Neuron (in vitro differentiated cells): ENCODE data around the gene NTPCR.
"Not testable (repeated sequence)": the region's sequence is repeated elsewhere in the genome, so short reads cannot be mapped to it uniquely, and the experiment has no call there.

Experiments used
- H2AFZ ChIP-seq: one replicate; pipeline ENCODE4 v1.6.1; 2013; ENCODE audit warnings: low read depth, mild to moderate bottlenecking, inconsistent platforms, low read length, moderate library complexity
- H3K27me3 ChIP-seq: one replicate; pipeline ENCODE4 v1.6.1; 2013; ENCODE audit warnings: low read length; ENCODE audit not compliant: insufficient read depth
- H3K36me3 ChIP-seq: one replicate; pipeline ENCODE4 v1.6.1; 2013; ENCODE audit warnings: low read length; ENCODE audit not compliant: insufficient read depth
- H3K4me1 ChIP-seq: one replicate; pipeline ENCODE4 v1.6.1; 2013; ENCODE audit warnings: low read length; ENCODE audit not compliant: insufficient read depth
- H3K4me3 ChIP-seq: 2 replicates; pipeline ENCODE4 v1.5.1; 2013; ENCODE audit warnings: mild to moderate bottlenecking, low read length, moderate library complexity
- H3K9me3 ChIP-seq: one replicate; pipeline ENCODE4 v1.6.1; 2013; ENCODE audit warnings: low read length

NTPCR gene

GRCh38 chr1:232914271-232914670 is 36.1 kb upstream of the NTPCR start:
- H3K9me3 ChIP-seq, H3K4me1 ChIP-seq, H3K4me3 ChIP-seq, H3K36me3 ChIP-seq, H2AFZ ChIP-seq, H3K27me3 ChIP-seq: not testable (repeated sequence)

GRCh38 chr1:232915212-232915611 is 35.2 kb upstream of the NTPCR start:
- Histone ChIP-seq H3K9me3 (no peaks in the 10 kb centered on the region), H3K27me3 (no peaks in the 10 kb centered on the region), H3K36me3 (no peaks in the 10 kb centered on the region), H2AFZ (no peak overlapping the region), H3K4me1 (no peaks in the 10 kb centered on the region), H3K4me3 (no peak overlapping the region)

- no peak overlapping the region for H3K4me3 ChIP-seq
- no peaks in the 10 kb centered on the region for H3K4me1 ChIP-seq
These were observed 33.4 kb upstream of the NTPCR start for GRCh38 chr1:232917053-232917452.

GRCh38 chr1:232921381-232921780 is 29.0 kb upstream of the NTPCR start:
- Histone ChIP-seq H3K9me3 (no peaks in the 10 kb centered on the region), H3K27me3 (no peaks in the 10 kb centered on the region), H2AFZ (no peak overlapping the region), H3K36me3 (no peaks in the 10 kb centered on the region), H3K4me3 (no peak overlapping the region), H3K4me1 (peaks cover 23% of the 10 kb centered on the region)

More at GRCh38 chr1:232917053-232917452, 33.4 kb upstream of the NTPCR start:
- H3K9me3 ChIP-seq, result no peaks in the 10 kb centered on the region
- no peaks in the 10 kb centered on the region for H3K27me3 ChIP-seq
- no peaks in the 10 kb centered on the region for H3K36me3 ChIP-seq
- no peak overlapping the region for H2AFZ ChIP-seq

- Histone ChIP-seq H3K4me1 (peaks cover 25% of the 10 kb centered on the region), H3K9me3 (no peaks in the 10 kb centered on the region), H3K4me3 (no peak overlapping the region), H3K36me3 (no peaks in the 10 kb centered on the region), H3K27me3 (no peaks in the 10 kb centered on the region), H2AFZ (no peak overlapping the region)
These were observed 27.9 kb upstream of the NTPCR start for GRCh38 chr1:232922485-232922884.

- Histone ChIP-seq H3K9me3 (no peaks in the 10 kb centered on the region), H3K36me3 (no peaks in the 10 kb centered on the region), H3K4me3 (no peak overlapping the region), H3K27me3 (no peaks in the 10 kb centered on the region), H2AFZ (no peak overlapping the region), H3K4me1 (peaks cover 25% of the 10 kb centered on the region)
These were observed 26.5 kb upstream of the NTPCR start for GRCh38 chr1:232923739-232924386.

- Histone ChIP-seq H3K36me3 (no peaks in the 10 kb centered on the region), H3K9me3 (no peaks in the 10 kb centered on the region), H3K4me1 (peaks cover 25% of the 10 kb centered on the region), H2AFZ (no peak overlapping the region), H3K4me3 (no peak overlapping the region), H3K27me3 (no peaks in the 10 kb centered on the region)
These were observed 25.5 kb upstream of the NTPCR start for GRCh38 chr1:232924874-232925273.

GRCh38 chr1:232925421-232926220 is 24.8 kb upstream of the NTPCR start:
- peaks cover 25% of the 10 kb centered on the region for H3K4me1 ChIP-seq
- H3K9me3 ChIP-seq, result no peaks in the 10 kb centered on the region
- H3K36me3 ChIP-seq, result no peaks in the 10 kb centered on the region
- no peak overlapping the region for H3K4me3 ChIP-seq
- H2AFZ ChIP-seq, result no peak overlapping the region
- no peaks in the 10 kb centered on the region for H3K27me3 ChIP-seq

GRCh38 chr1:232927166-232927565 is 23.2 kb upstream of the NTPCR start:
- H3K4me1 ChIP-seq, result peaks cover 25% of the 10 kb centered on the region
- not testable (repeated sequence) for H3K36me3 ChIP-seq, H2AFZ ChIP-seq, H3K4me3 ChIP-seq, H3K27me3 ChIP-seq, H3K9me3 ChIP-seq

- H3K4me1 ChIP-seq, result peaks cover 25% of the 10 kb centered on the region
- no peaks in the 10 kb centered on the region for H3K36me3 ChIP-seq
- no peaks in the 10 kb centered on the region for H3K27me3 ChIP-seq
- H3K9me3 ChIP-seq, result no peaks in the 10 kb centered on the region
- no peak overlapping the region for H2AFZ ChIP-seq
- no peak overlapping the region for H3K4me3 ChIP-seq
These were observed 22.4 kb upstream of the NTPCR start for GRCh38 chr1:232927830-232928505.

GRCh38 chr1:232932486-232933425 is 17.7 kb upstream of the NTPCR start:
- no peak overlapping the region for H3K4me3 ChIP-seq

GRCh38 chr1:232936941-232937340 is 13.5 kb upstream of the NTPCR start:
- no peaks in the 10 kb centered on the region for H3K9me3 ChIP-seq
- H3K36me3 ChIP-seq, result no peaks in the 10 kb centered on the region
- no peak overlapping the region for H3K4me3 ChIP-seq
- H3K27me3 ChIP-seq, result no peaks in the 10 kb centered on the region
- H2AFZ ChIP-seq, result no peak overlapping the region
- H3K4me1 ChIP-seq, result no peaks in the 10 kb centered on the region

More at GRCh38 chr1:232932486-232933425, 17.7 kb upstream of the NTPCR start:
- Histone ChIP-seq H3K36me3 (no peaks in the 10 kb centered on the region), H3K4me1 (no peaks in the 10 kb centered on the region), H3K9me3 (no peaks in the 10 kb centered on the region), H2AFZ (no peak overlapping the region), H3K27me3 (no peaks in the 10 kb centered on the region)
